DMS114 treated with DMSO at 0.1 percent for 48 hours (cell line): ENCODE results near the gene OR8J1.
"Not testable (repeated sequence)": the region's sequence is repeated elsewhere in the genome, so short reads cannot be mapped to it uniquely, and the experiment has no call there.

Source experiments
- DNase-seq: peaks from one replicate; lab custom pipeline; 2025; ENCODE audit not compliant: unreplicated experiment; lab: John Stamatoyannopoulos, UW

OR8J1 gene

GRCh38 chr11:56353991-56354390 is at the start of gene OR8J1:
OR8J1 (plus strand) TSS chr11:56354291; CDS start chr11:56360247, 5,956 bp downstream.
- no peak for DNase-seq

- no peak for DNase-seq
Measured at GRCh38 chr11:56307836-56308235, 46.3 kb upstream of the OR8J1 start.

GRCh38 chr11:56314844-56315243 is 39.2 kb upstream of the OR8J1 start, which contains the start of gene OR8K3:
OR8K3 (plus strand) TSS chr11:56315144; CDS start chr11:56318307, 3,163 bp downstream.
- DNase-seq = no peak

- DNase-seq = no peak
Measured at GRCh38 chr11:56331861-56332491, 22.1 kb upstream of the OR8J1 start.

GRCh38 chr11:56333156-56333555 is 20.9 kb upstream of the OR8J1 start:
- no peak for DNase-seq

- DNase-seq = no peak
Measured at GRCh38 chr11:56340289-56340688, 13.8 kb upstream of the OR8J1 start.

GRCh38 chr11:56345739-56346138 is 8.4 kb upstream of the OR8J1 start, which contains the start of gene OR8K1:
OR8K1 (plus strand) TSS chr11:56346039; CDS start chr11:56346039, 0 bp downstream.
- DNase-seq = no peak

- DNase-seq = no peak
Measured at GRCh38 chr11:56375324-56375723, 21.2 kb downstream of the OR8J1 start, which contains the start of gene OR8U1. OR8U1 (plus strand) TSS chr11:56375624; CDS start chr11:56375624, 0 bp downstream.

GRCh38 chr11:56380120-56380519 is 26.0 kb downstream of the OR8J1 start:
- no peak for DNase-seq

- DNase-seq = no peak
Measured at GRCh38 chr11:56394381-56394780, 40.3 kb downstream of the OR8J1 start.

- DNase-seq = no peak
Measured at GRCh38 chr11:56396047-56396446, 42.0 kb downstream of the OR8J1 start.

GRCh38 chr11:56401858-56402461 is 47.9 kb downstream of the OR8J1 start:
- DNase-seq = not testable (repeated sequence)

- no peak for DNase-seq
Measured at GRCh38 chr11:56404393-56404792, 50.3 kb downstream of the OR8J1 start.

GRCh38 chr11:56410801-56411200 is 56.7 kb downstream of the OR8J1 start:
- no peak for DNase-seq
